OCI-LY7 (cell line): ENCODE measurements around the gene PDK1. TPM values are rescaled to one million over a fixed set of nuclear protein-coding genes. Genes with fewer than 3 reads are reported as not detected.

Experiments
- BruUV-seq: library from RNA; stranded (reverse); fragments of 400-500 nt; replicated peaks from 2 replicates; lab custom pipeline; 2021; lab: Mats Ljungman, UMichigan
- CTCF ChIA-PET: fragments of 300-600 bp; sonication (Branson Sonifier 250); formaldehyde crosslinking; loops from one replicate; lab custom pipeline; 2022; ENCODE audit warnings: antibody characterized with exemption; ENCODE audit not compliant: unreplicated experiment; lab: Charles Lee
- POLR2A ChIA-PET: fragments of 300-600 bp; sonication (Branson Sonifier 250); formaldehyde crosslinking; loops from one replicate; lab custom pipeline; 2022; ENCODE audit warnings: antibody characterized with exemption; lab: Charles Lee
- DNase-seq: peaks from one replicate; pipeline ENCODE4 v3.0.0-alpha.2; 2015; ENCODE audit warnings: low spot score
- H2AFZ ChIP-seq: fragments of 200-600 bp; sonication (generic), shearing (Covaris generic); 2 replicates; pipeline ENCODE4 v1.6.1; 2014; ENCODE audit warnings: mild to moderate bottlenecking, antibody characterized with exemption, low read length, moderate library complexity
- H3K27ac ChIP-seq: fragments of 200-600 bp; sonication (generic); 2 replicates; pipeline ENCODE4 v1.5.1; 2014; ENCODE audit warnings: mixed run types, low read depth, mild to moderate bottlenecking, moderate library complexity, low read length, inconsistent platforms; ENCODE audit not compliant: poor library complexity, severe bottlenecking
- H3K36me3 ChIP-seq: fragments of 200-600 bp; sonication (generic); 2 replicates; pipeline ENCODE4 v1.6.1; 2014; ENCODE audit warnings: mild to moderate bottlenecking, antibody characterized with exemption, low read length, moderate library complexity, mixed read lengths; ENCODE audit not compliant: insufficient read depth
- H3K4me1 ChIP-seq: fragments of 200-600 bp; sonication (generic); 2 replicates; pipeline ENCODE4 v1.5.1; 2014; ENCODE audit warnings: mild to moderate bottlenecking, low read length; ENCODE audit not compliant: insufficient read depth, poor library complexity, severe bottlenecking
- H3K4me2 ChIP-seq: fragments of 200-600 bp; sonication (generic); 2 replicates; pipeline ENCODE4 v1.6.1; 2014; ENCODE audit warnings: mild to moderate bottlenecking, low read length
- H3K4me3 ChIP-seq: fragments of 200-600 bp; sonication (generic); 2 replicates; pipeline ENCODE4 v1.5.1; 2014; ENCODE audit warnings: mild to moderate bottlenecking, low read depth, low read length; ENCODE audit not compliant: poor library complexity, severe bottlenecking
- H3K79me2 ChIP-seq: fragments of 200-600 bp; sonication (generic); 2 replicates; pipeline ENCODE4 v1.6.1; 2016; ENCODE audit warnings: low read depth, mild to moderate bottlenecking, low read length, moderate library complexity, mixed read lengths; ENCODE audit not compliant: insufficient read depth
- H3K9me2 ChIP-seq: fragments of 200-600 bp; sonication (generic); 2 replicates; pipeline ENCODE4 v1.6.1; 2016; ENCODE audit warnings: mild to moderate bottlenecking, low read length, mixed read lengths; ENCODE audit not compliant: insufficient read depth
- H3K9me3 ChIP-seq: fragments of 200-600 bp; sonication (generic); 2 replicates; pipeline ENCODE4 v1.6.1; 2014; ENCODE audit warnings: mild to moderate bottlenecking, mixed run types, low read length, mixed read lengths
- H4K20me1 ChIP-seq: fragments of 200-600 bp; sonication (generic); 2 replicates; pipeline ENCODE4 v1.6.1; 2014; ENCODE audit warnings: mild to moderate bottlenecking, antibody characterized with exemption, low read length, moderate library complexity, mixed read lengths; ENCODE audit not compliant: insufficient read depth
- EZH2phosphoT487 ChIP-seq: fragments of 200-600 bp; sonication (generic); IDR thresholded peaks from 2 replicates; pipeline ENCODE4 v1.6.1; 2018; ENCODE audit warnings: low read depth, borderline replicate concordance, mild to moderate bottlenecking, mixed run types, antibody characterized with exemption, low read length, moderate library complexity, mixed read lengths
- intact Hi-C: fragments of 100-400 bp; cut with micrococcal nuclease; formaldehyde crosslinking; loops from one replicate; pipeline ENCODE4 v1.10.0; 2022; ENCODE audit not compliant: unreplicated experiment
- total RNA-seq, 2 experiments: library from RNA; depleted of rRNA in 1 of 2; stranded (reverse); fragments of >200 nt in 1 of 2; shearing (Covaris generic) in 1 of 2; gene quantifications; 2 replicates each; pipeline ENCODE4 v1.2.3, GENCODE V29; 2014 to 2022
- TF ChIP-seq, protein P1 (sequence below): fragments of 200-600 bp; sonication (generic); conservative IDR thresholded peaks from 2 replicates; pipeline ENCODE4 v1.5.1; 2014; ENCODE audit warnings: mild to moderate bottlenecking, antibody characterized with exemption, low read length, moderate library complexity, mixed read lengths

Gene PDK1
- total RNA-seq, 2 experiments from 2014 or later = 29.3 to 42.4 TPM

DNA sequence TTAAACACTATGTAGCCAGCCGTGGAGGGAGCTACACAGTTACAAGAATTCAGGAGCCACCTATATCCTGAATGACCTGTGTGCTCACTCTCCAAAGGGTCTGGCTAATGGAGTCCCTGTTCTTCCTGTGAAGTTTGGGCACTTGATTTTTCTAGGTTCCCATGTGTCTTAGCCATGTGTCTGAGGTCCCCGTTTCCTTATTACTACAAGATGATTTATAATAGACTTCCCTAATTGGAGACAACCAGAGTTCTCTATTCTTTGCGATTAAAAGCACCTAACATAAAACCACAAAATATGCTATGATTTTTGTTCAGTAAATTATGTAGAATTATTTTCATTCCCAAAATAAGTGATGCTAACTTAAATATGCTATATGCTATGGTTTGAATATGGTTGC, 83.4 kb downstream of the PDK1 start:
- Histone ChIP-seq H2AFZ (no peak overlapping the region), H3K9me3 (no peaks in the 10 kb centered on the region), H4K20me1 (no peaks in the 10 kb centered on the region), H3K79me2 (no peaks in the 10 kb centered on the region), H3K36me3 (no peaks in the 10 kb centered on the region), H3K4me1 (no peaks in the 10 kb centered on the region), H3K27ac (no peak overlapping the region), H3K4me3 (no peak overlapping the region), H3K4me2 (no peak overlapping the region), H3K9me2 (no peaks in the 10 kb centered on the region)
- ChIA-PET POLR2A (interaction anchor here (0.7 kb wide), 1 partner anchor 182 kb away, joined by 3 read pairs; no protein-coding TSS in a partner anchor), CTCF (no interaction called here)
- no peak for TF ChIP-seq EZH2phosphoT487
- TF ChIP-seq, protein P1, sequence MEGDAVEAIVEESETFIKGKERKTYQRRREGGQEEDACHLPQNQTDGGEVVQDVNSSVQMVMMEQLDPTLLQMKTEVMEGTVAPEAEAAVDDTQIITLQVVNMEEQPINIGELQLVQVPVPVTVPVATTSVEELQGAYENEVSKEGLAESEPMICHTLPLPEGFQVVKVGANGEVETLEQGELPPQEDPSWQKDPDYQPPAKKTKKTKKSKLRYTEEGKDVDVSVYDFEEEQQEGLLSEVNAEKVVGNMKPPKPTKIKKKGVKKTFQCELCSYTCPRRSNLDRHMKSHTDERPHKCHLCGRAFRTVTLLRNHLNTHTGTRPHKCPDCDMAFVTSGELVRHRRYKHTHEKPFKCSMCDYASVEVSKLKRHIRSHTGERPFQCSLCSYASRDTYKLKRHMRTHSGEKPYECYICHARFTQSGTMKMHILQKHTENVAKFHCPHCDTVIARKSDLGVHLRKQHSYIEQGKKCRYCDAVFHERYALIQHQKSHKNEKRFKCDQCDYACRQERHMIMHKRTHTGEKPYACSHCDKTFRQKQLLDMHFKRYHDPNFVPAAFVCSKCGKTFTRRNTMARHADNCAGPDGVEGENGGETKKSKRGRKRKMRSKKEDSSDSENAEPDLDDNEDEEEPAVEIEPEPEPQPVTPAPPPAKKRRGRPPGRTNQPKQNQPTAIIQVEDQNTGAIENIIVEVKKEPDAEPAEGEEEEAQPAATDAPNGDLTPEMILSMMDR = no peak
- BruUV-seq = no TSS peak
- intact Hi-C loops = no loop called here
- DNase-seq = no peak

DNA sequence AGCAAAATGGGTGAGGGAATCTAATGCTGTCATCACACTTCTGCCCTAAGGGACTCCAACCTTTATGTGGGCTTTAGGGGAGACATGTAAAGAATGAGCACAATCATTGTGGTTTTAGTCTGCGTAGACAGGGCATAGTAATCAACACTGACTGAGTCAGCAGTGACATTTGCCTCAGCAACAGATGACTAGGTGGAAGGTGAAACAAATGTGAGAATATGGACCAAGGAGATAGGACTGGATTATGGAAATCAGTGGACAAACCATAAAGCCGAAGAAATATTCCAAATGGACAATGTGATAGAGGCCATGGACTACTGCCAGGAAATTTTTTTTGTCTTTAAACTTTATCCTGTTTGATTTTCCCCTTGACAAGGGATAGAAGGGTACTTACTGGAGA, 83.9 kb downstream of the PDK1 start:
- DNase-seq = no peak
- CTCF ChIA-PET = no interaction called here
- intact Hi-C loops = no loop called here
- Histone ChIP-seq H3K27ac (no peak overlapping the region), H3K79me2 (no peaks in the 10 kb centered on the region), H3K9me3 (no peaks in the 10 kb centered on the region), H4K20me1 (no peaks in the 10 kb centered on the region), H2AFZ (no peak overlapping the region), H3K4me3 (no peak overlapping the region), H3K36me3 (no peaks in the 10 kb centered on the region), H3K4me2 (no peak overlapping the region), H3K4me1 (no peaks in the 10 kb centered on the region), H3K9me2 (no peaks in the 10 kb centered on the region)
- POLR2A ChIA-PET = no interaction called here
- BruUV-seq = no TSS peak
- TF ChIP-seq EZH2phosphoT487 = no peak
- TF ChIP-seq, protein P1 = no peak

GRCh38 chr2:172640389-172640788, 84.5 kb downstream of the PDK1 start:
- no peaks in the 10 kb centered on the region for H3K4me1 ChIP-seq
- BruUV-seq = no TSS peak

More at GRCh38 chr2:172640389-172640788, 84.5 kb downstream of the PDK1 start:
- H4K20me1 ChIP-seq = no peaks in the 10 kb centered on the region
- no peaks in the 10 kb centered on the region for H3K9me2 ChIP-seq
- H3K27ac ChIP-seq = no peak overlapping the region
- ChIA-PET CTCF (no interaction called here), POLR2A (no interaction called here)
- TF ChIP-seq, protein P1 = no peak
- no peak for TF ChIP-seq EZH2phosphoT487
- H3K4me3 ChIP-seq = no peak overlapping the region
- no peaks in the 10 kb centered on the region for H3K36me3 ChIP-seq
- no peak for DNase-seq
- intact Hi-C loops = no loop called here
- H2AFZ ChIP-seq = no peak overlapping the region
- H3K9me3 ChIP-seq = no peaks in the 10 kb centered on the region
- no peak overlapping the region for H3K4me2 ChIP-seq
- H3K79me2 ChIP-seq = no peaks in the 10 kb centered on the region
